Skeletal muscle satellite cell (primary cell): Measurements from ENCODE around the gene LRMDA.

ENCODE experiments used
- H3K27me3 ChIP-seq: 2 replicates; pipeline ENCODE4 v1.7.0; 2013; ENCODE audit warnings: low read length; ENCODE audit not compliant: control insufficient read depth, insufficient read depth
- H3K36me3 ChIP-seq: 2 replicates; pipeline ENCODE4 v1.7.0; 2013; ENCODE audit warnings: mild to moderate bottlenecking, control low read depth, low read length; ENCODE audit not compliant: insufficient read depth
- H3K4me1 ChIP-seq: 2 replicates; pipeline ENCODE4 v1.7.0; 2013; ENCODE audit warnings: low read length; ENCODE audit not compliant: control insufficient read depth, insufficient read depth
- H3K4me2 ChIP-seq: 2 replicates; pipeline ENCODE4 v1.7.0; 2013; ENCODE audit warnings: mild to moderate bottlenecking, low read length
- H3K4me3 ChIP-seq: 2 replicates; pipeline ENCODE4 v1.7.0; 2013; ENCODE audit warnings: low read length
- H3K9ac ChIP-seq: 2 replicates; pipeline ENCODE4 v1.7.0; 2013; ENCODE audit warnings: mild to moderate bottlenecking, low read depth, low read length, moderate library complexity
- H3K9me3 ChIP-seq: replicated peaks from 2 replicates; pipeline ENCODE4 v1.7.0; 2013; ENCODE audit warnings: mild to moderate bottlenecking, control low read depth, low read length

Gene LRMDA

DNA sequence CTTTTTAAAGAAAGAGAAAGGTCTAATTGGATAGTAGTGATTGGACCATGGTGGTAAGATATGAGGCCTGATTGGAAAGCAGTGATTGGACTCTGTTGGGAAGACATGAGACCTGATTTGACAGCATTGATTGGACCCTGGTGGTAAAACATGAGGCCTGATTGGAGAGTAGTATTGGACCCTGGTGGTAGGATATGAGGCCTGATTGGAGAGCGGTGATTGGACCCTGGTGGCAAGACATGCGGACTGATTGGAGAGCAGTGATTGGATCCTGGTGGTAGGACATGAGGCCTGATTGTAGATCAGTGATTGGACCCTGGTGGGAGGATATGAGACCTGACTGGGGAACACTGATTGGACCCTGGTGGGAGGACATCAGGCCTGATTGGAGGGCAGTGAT, 444.3 kb downstream of the LRMDA start:
- Histone ChIP-seq H3K4me1 (no peaks in the 10 kb centered on the region), H3K9ac (no peak overlapping the region), H3K27me3 (peaks cover 12% of the 10 kb centered on the region), H3K9me3 (no peaks in the 10 kb centered on the region), H3K36me3 (no peaks in the 10 kb centered on the region), H3K4me2 (no peak overlapping the region), H3K4me3 (no peak overlapping the region)

GRCh38 chr10:75876710-75877109, 445.3 kb downstream of the LRMDA start:
- no peaks in the 10 kb centered on the region for H3K36me3 ChIP-seq
- peaks cover 8% of the 10 kb centered on the region for H3K27me3 ChIP-seq
- H3K9ac ChIP-seq = no peak overlapping the region
- H3K4me1 ChIP-seq = no peaks in the 10 kb centered on the region
- H3K4me3 ChIP-seq = no peak overlapping the region
- no peak overlapping the region for H3K4me2 ChIP-seq
- no peaks in the 10 kb centered on the region for H3K9me3 ChIP-seq

GRCh38 chr10:75877877-75878276, 446.5 kb downstream of the LRMDA start:
- no peaks in the 10 kb centered on the region for H3K36me3 ChIP-seq
- H3K4me2 ChIP-seq = no peak overlapping the region
- no peak overlapping the region for H3K9ac ChIP-seq
- H3K4me3 ChIP-seq = no peak overlapping the region
- H3K4me1 ChIP-seq = no peaks in the 10 kb centered on the region
- peaks cover 9% of the 10 kb centered on the region for H3K27me3 ChIP-seq
- H3K9me3 ChIP-seq = no peaks in the 10 kb centered on the region

GRCh38 chr10:75878586-75878985, 447.2 kb downstream of the LRMDA start:
- peaks cover 9% of the 10 kb centered on the region for H3K27me3 ChIP-seq
- no peak overlapping the region for H3K9ac ChIP-seq
- H3K9me3 ChIP-seq = no peaks in the 10 kb centered on the region
- H3K36me3 ChIP-seq = no peaks in the 10 kb centered on the region
- no peak overlapping the region for H3K4me3 ChIP-seq
- H3K4me2 ChIP-seq = no peak overlapping the region
- no peaks in the 10 kb centered on the region for H3K4me1 ChIP-seq

DNA sequence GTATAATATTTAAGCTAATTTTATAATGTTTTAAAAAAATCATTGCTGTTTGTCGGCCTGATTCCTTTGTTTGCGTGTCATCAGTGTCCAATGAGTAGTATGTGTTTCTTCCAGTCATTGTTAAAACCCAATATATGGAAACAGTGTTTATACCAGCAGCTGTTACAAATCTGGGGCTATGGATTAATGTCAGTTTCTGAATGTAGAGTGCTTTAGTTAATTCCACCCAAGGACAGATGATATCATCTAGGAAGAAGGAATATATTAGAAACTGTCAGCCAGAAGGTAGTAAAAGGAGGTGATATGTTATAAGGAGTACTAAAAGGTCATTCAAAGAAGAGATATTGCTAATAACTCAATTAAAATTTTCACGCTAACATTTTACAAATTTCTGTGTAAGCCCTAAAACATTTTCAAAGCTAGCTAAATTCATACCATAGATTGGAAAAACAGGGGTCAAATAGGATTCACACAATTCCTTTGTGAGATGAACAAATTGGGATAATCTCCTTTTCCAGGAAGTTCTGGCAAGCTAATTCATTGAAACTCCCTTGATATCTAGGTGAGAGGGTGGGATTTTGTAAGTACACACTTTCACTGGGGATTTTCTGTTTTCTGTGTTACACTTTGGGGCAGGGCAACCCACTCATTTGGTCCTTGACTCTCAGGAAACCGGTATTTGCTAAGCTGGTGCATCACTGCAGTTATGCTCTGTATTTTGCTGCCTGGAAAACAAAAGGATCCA, 448.8 kb downstream of the LRMDA start:
- Histone ChIP-seq H3K36me3 (no peaks in the 10 kb centered on the region), H3K4me1 (no peaks in the 10 kb centered on the region), H3K9ac (no peak overlapping the region), H3K4me3 (no peak overlapping the region), H3K27me3 (peaks cover 9% of the 10 kb centered on the region), H3K9me3 (no peaks in the 10 kb centered on the region), H3K4me2 (no peak overlapping the region)

GRCh38 chr10:75883081-75884072, 452.0 kb downstream of the LRMDA start:
- H3K9ac ChIP-seq = no peak overlapping the region
- H3K4me3 ChIP-seq = no peak overlapping the region
- no peak overlapping the region for H3K4me2 ChIP-seq
- no peaks in the 10 kb centered on the region for H3K9me3 ChIP-seq
- no peaks in the 10 kb centered on the region for H3K36me3 ChIP-seq
- no peaks in the 10 kb centered on the region for H3K4me1 ChIP-seq
- H3K27me3 ChIP-seq = peaks cover 14% of the 10 kb centered on the region

GRCh38 chr10:75884808-75885207, 453.4 kb downstream of the LRMDA start:
- no peak overlapping the region for H3K9ac ChIP-seq
- no peak overlapping the region for H3K4me3 ChIP-seq
- H3K36me3 ChIP-seq = no peaks in the 10 kb centered on the region
- no peak overlapping the region for H3K4me2 ChIP-seq
- no peaks in the 10 kb centered on the region for H3K4me1 ChIP-seq
- no peaks in the 10 kb centered on the region for H3K9me3 ChIP-seq
- peaks cover 14% of the 10 kb centered on the region for H3K27me3 ChIP-seq

GRCh38 chr10:75887369-75887768, 455.9 kb downstream of the LRMDA start:
- no peaks in the 10 kb centered on the region for H3K9me3 ChIP-seq
- H3K4me1 ChIP-seq = no peaks in the 10 kb centered on the region
- H3K27me3 ChIP-seq = peaks cover 5% of the 10 kb centered on the region
- H3K4me3 ChIP-seq = no peak overlapping the region
- H3K36me3 ChIP-seq = no peaks in the 10 kb centered on the region
- H3K4me2 ChIP-seq = no peak overlapping the region
- no peak overlapping the region for H3K9ac ChIP-seq

GRCh38 chr10:75887992-75888680, 456.7 kb downstream of the LRMDA start:
- peaks cover 5% of the 10 kb centered on the region for H3K27me3 ChIP-seq
- H3K9ac ChIP-seq = no peak overlapping the region
- no peak overlapping the region for H3K4me3 ChIP-seq
- H3K4me2 ChIP-seq = no peak overlapping the region
- no peaks in the 10 kb centered on the region for H3K36me3 ChIP-seq
- no peaks in the 10 kb centered on the region for H3K9me3 ChIP-seq
- H3K4me1 ChIP-seq = no peaks in the 10 kb centered on the region

DNA sequence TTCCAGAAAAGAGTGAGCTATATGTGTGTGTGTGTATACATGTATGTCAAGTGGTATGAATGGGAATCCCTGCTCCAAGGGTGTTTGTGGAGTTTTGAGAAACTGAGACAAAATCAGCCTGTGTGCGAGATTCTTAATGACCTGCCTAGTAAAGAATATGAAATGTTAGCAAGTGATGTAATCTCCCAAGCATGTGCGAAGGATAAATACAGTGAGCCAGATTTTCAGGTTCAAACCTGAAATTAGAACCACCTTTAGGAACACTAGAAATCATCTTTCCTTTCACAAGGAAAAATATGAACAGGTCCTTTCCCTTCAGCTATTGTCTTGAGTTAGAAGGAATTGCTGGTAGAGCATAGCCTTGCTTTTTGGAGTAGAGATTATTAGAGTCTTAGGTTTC, 457.6 kb downstream of the LRMDA start:
- Histone ChIP-seq H3K27me3 (peaks cover 5% of the 10 kb centered on the region), H3K9ac (no peak overlapping the region), H3K4me3 (no peak overlapping the region), H3K9me3 (no peaks in the 10 kb centered on the region), H3K4me2 (no peak overlapping the region), H3K4me1 (no peaks in the 10 kb centered on the region), H3K36me3 (no peaks in the 10 kb centered on the region)

DNA sequence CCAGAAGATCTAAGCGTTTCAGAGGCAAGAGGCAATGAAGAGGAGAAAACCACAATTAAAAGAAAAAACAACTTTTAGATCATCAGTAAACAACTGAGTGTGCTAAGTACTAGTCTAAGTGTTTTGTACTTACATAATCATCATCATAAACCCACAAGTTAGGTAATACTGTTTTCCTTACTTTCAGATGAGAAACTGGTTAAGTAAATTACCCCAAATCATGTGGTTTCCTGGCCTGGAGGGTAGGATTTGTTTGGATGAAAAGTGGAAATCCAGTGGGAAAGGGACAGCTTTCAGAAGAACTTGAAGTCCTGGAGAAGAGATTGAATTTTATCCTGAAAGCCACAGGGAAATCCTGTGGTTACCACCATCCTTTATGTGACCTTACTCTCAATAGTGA, 463.3 kb downstream of the LRMDA start:
- H3K9me3 ChIP-seq = no peaks in the 10 kb centered on the region
- no peak overlapping the region for H3K4me3 ChIP-seq
- H3K4me1 ChIP-seq = no peaks in the 10 kb centered on the region
- no peak overlapping the region for H3K4me2 ChIP-seq
- no peak overlapping the region for H3K9ac ChIP-seq
- no peaks in the 10 kb centered on the region for H3K36me3 ChIP-seq
- H3K27me3 ChIP-seq = peaks cover 3% of the 10 kb centered on the region
